GM12865 (cell line): Measurements from ENCODE around the gene ZFYVE19.

Experiments
- DNase-seq: peaks from one replicate; pipeline ENCODE4 v3.0.0; 2010; ENCODE audit warnings: low read depth
- H3K4me3 ChIP-seq: 2 replicates; pipeline ENCODE4 v1.5.1; 2011; ENCODE audit warnings: mild to moderate bottlenecking, low read depth, low read length, control low read depth
- CTCF ChIP-seq: IDR thresholded peaks from 2 replicates; pipeline ENCODE4 v1.5.1; 2011; ENCODE audit warnings: low read length, control low read depth, low read depth, inconsistent platforms; ENCODE audit not compliant: insufficient read depth; ENCODE audit errors: missing control alignments

Gene ZFYVE19

DNA sequence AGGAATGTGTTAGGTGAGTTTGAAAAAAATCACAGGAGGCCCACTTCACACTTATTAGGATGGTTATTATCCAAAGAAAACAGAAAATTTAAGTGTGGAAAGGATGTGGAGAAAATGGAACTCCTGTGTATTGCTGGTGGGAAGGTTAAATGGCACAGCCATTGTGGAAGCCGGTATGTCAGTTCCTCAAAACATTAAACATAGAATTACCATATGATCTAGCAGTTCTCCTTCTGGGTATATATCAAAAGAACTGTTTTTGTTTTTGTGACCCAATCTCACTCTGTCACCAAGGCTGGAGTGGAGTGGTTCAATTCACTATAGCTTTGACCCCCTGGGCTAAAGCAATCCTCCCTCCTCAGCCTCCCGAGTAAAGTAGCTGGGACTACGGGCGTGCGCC is 10.4 kb upstream of the ZFYVE19 start:
- H3K4me3 ChIP-seq, result no peak overlapping the region
- TF ChIP-seq CTCF, result no peak
- DNase-seq, result no peak

GRCh38 chr15:40799523-40799922 is 7.4 kb upstream of the ZFYVE19 start:
- no peak overlapping the region for H3K4me3 ChIP-seq
- no peak for DNase-seq
- no peak for TF ChIP-seq CTCF

GRCh38 chr15:40803076-40803475 is 3.8 kb upstream of the ZFYVE19 start:
- no peak for DNase-seq
- no peak for TF ChIP-seq CTCF
- no peak overlapping the region for H3K4me3 ChIP-seq

GRCh38 chr15:40803688-40804087 is 3.2 kb upstream of the ZFYVE19 start:
- no peak overlapping the region for H3K4me3 ChIP-seq
- TF ChIP-seq CTCF, result peak; percentile 4
- no peak for DNase-seq

GRCh38 chr15:40806672-40807027 is 239 bp upstream of the ZFYVE19 start:
- no peak for DNase-seq
- no peak for TF ChIP-seq CTCF

DNA sequence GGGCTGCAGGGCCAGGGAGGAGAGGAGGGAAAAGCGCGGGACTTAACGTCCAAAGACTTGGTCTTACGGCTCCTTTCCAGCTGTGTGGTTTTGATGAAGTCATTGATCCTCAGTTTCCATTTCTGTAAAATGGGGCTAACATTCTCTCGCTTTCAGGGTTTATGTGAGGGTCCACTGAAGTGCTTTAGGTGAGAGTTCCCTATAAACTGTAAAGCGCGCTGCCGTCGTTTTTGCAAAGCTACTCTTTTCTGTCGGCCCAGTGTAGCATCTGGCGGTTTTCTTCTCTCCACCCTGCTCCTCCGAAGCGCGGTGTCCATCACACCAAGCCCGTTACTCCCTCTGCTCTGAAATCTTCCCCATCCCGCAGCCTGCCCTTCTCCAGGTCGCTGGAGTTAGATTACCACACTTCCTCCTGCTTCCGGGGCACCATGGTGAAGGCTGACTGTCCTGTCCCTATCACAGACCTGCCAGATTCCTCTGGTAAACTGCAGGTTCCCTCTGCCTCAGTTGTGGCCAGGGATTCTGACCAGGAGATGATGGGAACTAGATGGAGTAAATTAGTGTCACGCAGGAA is 1.1 kb downstream of the ZFYVE19 start:
- TF ChIP-seq CTCF, result no peak
- H3K4me3 ChIP-seq, result peak overlapping the region; percentile 63
- no peak for DNase-seq

More at GRCh38 chr15:40806672-40807027, 239 bp upstream of the ZFYVE19 start:
- H3K4me3 ChIP-seq, result peak overlapping the region; percentile 63

- no peak for TF ChIP-seq CTCF
- peak; percentile 46 for DNase-seq
These were observed 2.1 kb downstream of the ZFYVE19 start for GRCh38 chr15:40808861-40809450.

More at GRCh38 chr15:40808861-40809450, 2.1 kb downstream of the ZFYVE19 start:
- no peak overlapping the region for H3K4me3 ChIP-seq
